Stimulated activated CD4-positive, alpha-beta T cell treated with anti-CD3 and anti-CD28 coated beads, Interleukin-4, amount 100 ng/mL, for 24 hours (primary cell): ENCODE data around the gene ELOVL6.
"Not testable (repeated sequence)": the region's sequence is repeated elsewhere in the genome, so short reads cannot be mapped to it uniquely, and the experiment has no call there.

Source experiments
- DNase-seq: peaks from one replicate; pipeline ENCODE4 v3.0.0-alpha.2; 2020

The ELOVL6 gene

GRCh38 chr4:110120506-110120905 is 77.9 kb downstream of the ELOVL6 start:
- no peak for DNase-seq

DNA sequence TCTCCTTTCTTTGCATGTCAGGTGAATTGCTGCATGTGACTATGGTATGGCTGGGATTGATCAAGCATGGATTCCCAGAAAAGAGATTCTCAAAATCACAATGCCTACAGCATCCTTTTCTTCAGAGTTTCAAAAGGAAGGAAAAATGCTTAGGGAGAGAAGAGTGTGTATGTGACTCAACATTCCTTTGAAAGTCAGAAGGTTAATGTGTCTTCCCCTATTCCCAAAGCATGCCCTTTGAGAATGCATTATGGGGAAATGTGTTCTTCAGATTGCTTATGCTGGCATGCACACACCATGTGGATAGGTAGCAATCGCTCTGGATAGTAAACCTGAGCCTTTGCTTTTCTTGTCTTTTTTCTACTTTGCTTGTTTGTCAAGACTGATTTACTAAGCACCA is 78.5 kb downstream of the ELOVL6 start:
- DNase-seq, result no peak

- no peak for DNase-seq
These were observed 79.1 kb downstream of the ELOVL6 start for GRCh38 chr4:110119337-110119736.

DNA sequence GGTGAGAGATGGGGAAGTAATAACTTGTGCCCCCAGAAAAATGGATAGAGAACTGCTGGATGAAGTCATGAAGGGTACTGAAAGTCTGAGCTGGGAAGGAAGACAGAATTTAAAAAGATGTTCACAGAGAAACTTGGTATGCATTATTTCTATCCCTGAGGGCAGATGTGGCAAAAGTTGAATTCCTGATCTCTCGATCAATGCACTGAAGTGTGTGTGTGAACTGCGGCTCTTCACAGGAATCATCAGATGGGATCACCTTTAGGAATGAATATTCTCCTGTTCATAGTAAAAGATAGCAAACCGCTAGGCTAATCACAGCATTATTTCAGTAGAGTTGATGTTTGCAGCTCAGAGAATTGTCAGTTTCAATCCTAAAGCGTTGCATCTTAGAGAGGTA is 86.4 kb downstream of the ELOVL6 start:
- no peak for DNase-seq

GRCh38 chr4:110109455-110109854 is 89.0 kb downstream of the ELOVL6 start:
- DNase-seq, result no peak

DNA sequence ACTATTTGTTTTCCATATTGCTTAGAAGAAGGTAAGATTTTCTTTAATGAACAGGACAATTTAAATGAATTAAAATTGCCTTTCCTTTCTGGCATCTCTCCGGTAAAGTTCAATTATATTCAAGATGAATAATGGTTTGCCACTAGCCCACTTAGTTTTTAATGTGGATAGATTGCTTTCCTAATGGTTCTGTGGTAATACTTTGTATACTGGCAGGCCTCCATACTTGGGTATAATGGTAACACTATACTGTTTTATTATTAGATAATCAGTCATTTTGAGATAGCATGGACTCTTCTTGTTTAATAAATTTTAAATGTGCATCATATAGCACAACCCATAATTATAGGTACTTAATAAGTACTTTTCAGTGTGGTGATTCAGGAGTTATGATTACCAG is 89.5 kb downstream of the ELOVL6 start:
- DNase-seq, result no peak

GRCh38 chr4:110108422-110108821 is 90.0 kb downstream of the ELOVL6 start:
- no peak for DNase-seq

GRCh38 chr4:110107866-110108265 is 90.5 kb downstream of the ELOVL6 start:
- no peak for DNase-seq

- DNase-seq, result no peak
These were observed 91.5 kb downstream of the ELOVL6 start for GRCh38 chr4:110106931-110107296.

- DNase-seq, result no peak
These were observed 93.8 kb downstream of the ELOVL6 start for GRCh38 chr4:110104661-110105060.

- DNase-seq, result no peak
These were observed 98.8 kb downstream of the ELOVL6 start for GRCh38 chr4:110099638-110100037.

- no peak for DNase-seq
These were observed 102.0 kb downstream of the ELOVL6 start for GRCh38 chr4:110096405-110096804.

DNA sequence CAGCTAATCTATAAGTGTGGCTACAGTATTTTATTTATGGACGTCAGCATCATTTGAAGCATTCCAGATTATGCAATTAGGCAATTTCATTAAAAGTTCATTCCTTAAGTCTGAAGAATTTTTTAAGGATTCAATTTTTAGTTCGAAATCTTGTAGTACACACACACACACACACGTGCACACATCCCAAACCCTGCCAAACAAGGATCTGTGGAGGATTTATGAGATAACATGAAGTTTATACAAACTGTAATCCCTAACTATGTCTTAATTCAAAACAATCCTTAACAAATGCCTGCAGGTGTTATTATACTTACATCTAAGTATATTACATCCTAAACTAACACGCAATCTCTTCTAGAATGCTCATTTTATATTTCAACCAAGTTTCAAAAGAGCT is 105.8 kb downstream of the ELOVL6 start:
- DNase-seq, result no peak

DNA sequence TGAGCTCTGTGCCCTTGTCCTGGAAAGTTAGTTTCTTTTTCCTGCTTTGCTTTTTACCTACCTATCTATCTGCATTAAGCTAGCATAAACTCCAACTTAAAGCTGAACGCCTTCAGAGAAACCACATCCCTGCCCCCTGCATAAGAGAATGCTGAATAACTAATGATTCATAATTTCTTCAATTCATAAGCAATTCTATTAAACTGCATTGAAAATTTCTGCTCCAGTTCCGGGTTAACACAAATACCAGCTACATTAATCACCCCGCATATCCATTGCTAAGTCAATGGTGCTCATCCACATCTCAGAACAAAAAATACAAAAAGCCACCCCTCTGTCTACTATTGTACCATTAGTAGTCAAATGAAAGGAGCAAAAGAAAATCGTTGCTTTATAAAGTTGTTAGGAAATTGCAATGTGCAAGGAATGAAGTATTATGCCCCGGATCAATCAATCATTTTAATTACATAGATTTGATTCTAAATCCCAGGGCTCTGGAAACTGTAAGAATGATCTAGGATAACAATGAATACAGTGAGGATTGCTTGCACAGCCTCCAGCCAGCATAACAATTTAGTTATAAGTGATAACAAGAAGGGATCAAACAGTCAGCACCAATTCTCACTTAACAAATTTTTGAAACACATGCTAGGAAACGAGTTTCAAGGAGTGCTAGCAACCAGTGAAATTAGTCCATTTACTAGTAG is 106.8 kb downstream of the ELOVL6 start:
- DNase-seq, result no peak

DNA sequence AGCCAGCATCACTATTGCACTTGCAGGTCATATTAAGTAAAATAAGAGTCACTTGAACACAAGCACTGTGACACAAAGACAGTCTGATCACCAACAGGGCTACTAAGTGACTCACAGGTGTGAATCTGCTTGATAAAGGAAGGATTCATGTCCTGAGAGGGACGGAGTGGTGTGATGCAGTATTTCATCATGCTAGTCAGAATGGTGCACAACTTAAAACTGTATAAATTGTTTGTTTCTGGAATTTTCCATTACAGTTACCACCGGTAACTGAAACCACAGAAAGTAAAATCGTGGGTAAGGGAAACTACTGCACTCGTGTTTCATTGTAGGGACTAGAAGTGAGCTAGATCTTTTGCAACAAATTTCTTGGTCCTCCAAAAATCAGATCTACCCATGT is 109.7 kb downstream of the ELOVL6 start:
- DNase-seq, result peak; percentile 50

DNA sequence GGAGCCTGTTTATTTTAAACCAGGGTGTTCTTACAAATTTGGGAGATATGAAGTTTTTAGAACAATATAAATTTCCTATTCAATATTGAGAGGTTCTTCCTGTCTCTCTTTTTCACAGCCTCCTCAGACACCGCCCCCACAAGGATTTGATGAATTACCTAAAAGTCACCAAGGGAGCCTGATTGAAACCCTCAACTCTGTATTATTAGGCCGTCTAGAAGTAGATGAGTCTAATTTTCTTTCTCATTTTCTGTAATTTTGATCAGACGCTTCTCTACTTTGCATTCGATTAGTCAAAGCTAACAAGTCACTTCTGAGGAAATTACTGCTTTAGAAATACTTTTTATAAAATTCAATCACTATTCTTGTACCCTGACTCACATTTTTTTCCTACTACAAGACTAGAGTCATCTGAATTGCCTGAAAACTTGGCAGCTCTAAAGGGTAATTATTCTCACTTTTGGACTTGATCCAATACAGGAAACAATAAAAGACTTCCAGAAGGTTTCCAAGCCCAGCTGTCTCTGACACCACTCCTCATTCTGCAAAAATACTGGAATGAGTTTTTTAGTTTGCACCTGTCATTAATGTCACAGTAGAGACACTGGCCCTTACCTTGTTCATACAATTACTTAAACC is 111.2 kb downstream of the ELOVL6 start:
- peak; percentile 26 for DNase-seq

GRCh38 chr4:110085131-110085530 is 113.3 kb downstream of the ELOVL6 start:
- DNase-seq, result peak; percentile 6

- no peak for DNase-seq
These were observed 114.3 kb downstream of the ELOVL6 start for GRCh38 chr4:110084154-110084553.

- not testable (repeated sequence) for DNase-seq
These were observed 120.3 kb downstream of the ELOVL6 start for GRCh38 chr4:110078148-110078547.

DNA sequence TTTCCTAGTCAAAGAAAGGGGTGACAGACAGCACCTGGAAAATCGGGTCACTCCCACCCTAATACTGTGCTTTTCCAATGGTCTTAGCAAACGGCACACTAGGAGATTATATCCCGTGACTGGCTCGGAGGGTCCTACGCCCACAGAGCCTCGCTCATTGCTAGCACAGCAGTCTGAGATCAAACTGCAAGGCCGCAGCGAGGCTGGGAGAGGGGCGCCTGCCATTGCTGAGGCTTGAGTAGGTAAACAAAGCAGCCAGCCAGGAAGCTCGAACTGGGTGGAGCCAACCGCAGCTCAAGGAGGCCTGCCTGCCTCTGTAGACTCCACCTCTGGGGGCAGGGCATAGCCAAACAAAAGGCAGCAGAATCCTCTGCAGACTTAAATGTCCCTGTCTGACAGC is 121.6 kb downstream of the ELOVL6 start:
- not testable (repeated sequence) for DNase-seq

DNA sequence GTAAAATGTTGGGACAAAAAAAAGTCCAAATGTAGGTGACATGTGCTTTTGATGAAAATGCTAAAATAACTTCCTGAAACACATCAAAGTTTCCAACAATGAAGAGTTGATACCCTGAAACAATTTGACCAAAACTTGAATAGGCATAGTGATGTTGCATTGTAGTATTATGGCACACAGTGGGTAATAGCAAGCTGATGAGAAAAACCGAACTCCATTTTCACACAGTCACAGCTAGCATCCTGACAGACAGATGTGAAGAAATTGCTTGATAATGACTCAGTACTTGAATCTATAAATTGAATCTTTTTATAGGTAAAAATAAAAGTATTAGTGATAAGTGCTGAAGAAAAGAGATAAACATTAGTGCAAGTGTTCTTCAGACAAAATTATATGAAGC is 122.5 kb downstream of the ELOVL6 start:
- no peak for DNase-seq

DNA sequence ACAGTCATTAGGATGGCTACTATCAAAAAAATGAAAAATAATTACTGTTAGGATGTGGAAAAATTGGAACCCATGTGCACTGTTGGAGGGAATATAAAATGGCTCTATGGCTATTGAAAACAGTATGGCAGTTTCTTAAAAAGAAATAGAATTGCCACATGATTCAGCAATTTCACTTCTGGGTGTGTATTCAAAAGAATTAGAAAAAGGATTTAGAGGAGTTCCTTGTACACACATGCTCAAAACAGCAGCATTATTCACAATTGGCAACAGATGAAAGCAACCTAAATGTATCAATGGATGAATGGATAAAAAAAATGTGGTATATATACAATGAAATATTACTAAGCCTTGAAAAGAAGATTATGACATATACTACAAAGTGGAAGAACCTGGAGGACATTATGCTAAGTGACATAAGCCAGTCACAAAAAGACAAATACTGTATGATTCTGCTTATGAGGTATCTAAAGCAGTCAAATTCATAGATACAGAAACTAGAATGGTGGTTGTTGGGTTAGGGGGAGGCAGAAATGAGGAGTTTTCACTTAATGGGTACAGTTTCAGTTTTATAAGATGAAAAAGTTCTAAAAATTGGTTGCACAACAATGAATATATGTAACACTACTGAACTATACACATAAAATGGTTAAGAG is 123.2 kb downstream of the ELOVL6 start:
- DNase-seq, result no peak

DNA sequence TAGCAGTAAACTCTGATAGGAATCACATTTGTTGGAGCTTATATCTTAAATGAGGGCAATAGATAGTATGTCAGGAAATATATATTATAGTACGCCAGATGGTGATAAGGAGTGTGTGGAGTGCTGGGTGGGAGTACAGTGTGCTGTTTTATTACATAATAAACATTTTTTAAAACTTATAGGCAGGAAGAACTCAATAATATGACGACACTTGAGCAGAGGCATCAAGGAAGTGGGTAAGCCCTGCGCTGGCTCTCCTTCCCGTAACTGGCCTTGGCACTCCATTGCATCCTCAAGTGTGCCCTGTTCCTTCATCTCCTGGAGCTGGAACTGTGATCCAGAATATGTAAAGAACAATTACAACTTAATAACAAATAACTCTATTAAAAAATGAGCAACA is 123.8 kb downstream of the ELOVL6 start:
- DNase-seq, result no peak

GRCh38 chr4:110073053-110073845 is 125.2 kb downstream of the ELOVL6 start:
- no peak for DNase-seq
